ENCODE results near the gene CEPT1.
"Not testable (repeated sequence)": the region's sequence is repeated elsewhere in the genome, so short reads cannot be mapped to it uniquely, and the experiment has no call there.

Gene CEPT1

DNA sequence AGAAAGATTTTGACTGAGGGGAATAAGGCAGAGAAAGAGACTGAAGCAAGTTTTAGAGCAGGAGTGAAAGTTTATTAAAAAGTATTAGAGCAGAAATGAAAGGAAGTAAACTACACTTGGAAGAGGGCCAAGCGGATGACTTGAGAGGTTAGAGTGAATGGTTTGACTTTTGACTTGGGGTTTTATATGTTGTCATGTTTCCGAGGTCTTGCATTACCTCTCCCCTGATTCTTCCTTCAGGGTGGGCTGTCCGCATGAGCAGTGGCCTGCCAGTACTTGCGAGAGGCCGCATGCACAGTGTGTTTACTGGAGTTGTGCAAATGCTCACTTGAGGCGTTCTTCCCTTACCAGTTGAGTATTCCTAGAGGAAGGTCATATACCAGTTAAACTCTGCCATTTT lies 73.4 kb downstream of the CEPT1 start:
- DNase-seq = no peak

- DNase-seq = no peak
Observed at GRCh38 chr1:111214074-111214801, 74.2 kb downstream of the CEPT1 start.

- DNase-seq = peak; percentile 45 to 49
Observed at GRCh38 chr1:111214884-111215283, 74.9 kb downstream of the CEPT1 start.

DNA sequence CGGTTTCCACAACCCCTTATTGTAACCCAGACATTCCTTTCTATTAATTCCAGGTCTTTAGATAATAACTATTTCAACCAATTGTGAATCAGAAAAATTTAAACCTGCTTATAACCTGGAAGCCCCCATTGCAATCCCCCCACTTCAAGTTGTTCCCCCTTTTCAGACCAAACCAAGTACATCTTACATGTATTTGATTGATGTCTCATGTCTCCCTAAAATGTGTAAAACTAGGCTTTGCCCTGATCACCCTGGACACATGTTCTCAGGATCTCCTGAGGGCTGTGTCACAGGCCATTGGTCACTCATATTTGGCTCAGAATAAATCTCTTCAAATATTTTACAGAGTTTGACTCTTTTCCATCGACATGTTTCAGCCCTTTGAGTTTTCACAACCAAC lies 75.3 kb downstream of the CEPT1 start:
- not testable (repeated sequence) for DNase-seq

- no peak for DNase-seq
Observed at GRCh38 chr1:111216751-111217150, 76.7 kb downstream of the CEPT1 start.

- DNase-seq = no peak
Observed at GRCh38 chr1:111217183-111217910, 77.3 kb downstream of the CEPT1 start.

DNA sequence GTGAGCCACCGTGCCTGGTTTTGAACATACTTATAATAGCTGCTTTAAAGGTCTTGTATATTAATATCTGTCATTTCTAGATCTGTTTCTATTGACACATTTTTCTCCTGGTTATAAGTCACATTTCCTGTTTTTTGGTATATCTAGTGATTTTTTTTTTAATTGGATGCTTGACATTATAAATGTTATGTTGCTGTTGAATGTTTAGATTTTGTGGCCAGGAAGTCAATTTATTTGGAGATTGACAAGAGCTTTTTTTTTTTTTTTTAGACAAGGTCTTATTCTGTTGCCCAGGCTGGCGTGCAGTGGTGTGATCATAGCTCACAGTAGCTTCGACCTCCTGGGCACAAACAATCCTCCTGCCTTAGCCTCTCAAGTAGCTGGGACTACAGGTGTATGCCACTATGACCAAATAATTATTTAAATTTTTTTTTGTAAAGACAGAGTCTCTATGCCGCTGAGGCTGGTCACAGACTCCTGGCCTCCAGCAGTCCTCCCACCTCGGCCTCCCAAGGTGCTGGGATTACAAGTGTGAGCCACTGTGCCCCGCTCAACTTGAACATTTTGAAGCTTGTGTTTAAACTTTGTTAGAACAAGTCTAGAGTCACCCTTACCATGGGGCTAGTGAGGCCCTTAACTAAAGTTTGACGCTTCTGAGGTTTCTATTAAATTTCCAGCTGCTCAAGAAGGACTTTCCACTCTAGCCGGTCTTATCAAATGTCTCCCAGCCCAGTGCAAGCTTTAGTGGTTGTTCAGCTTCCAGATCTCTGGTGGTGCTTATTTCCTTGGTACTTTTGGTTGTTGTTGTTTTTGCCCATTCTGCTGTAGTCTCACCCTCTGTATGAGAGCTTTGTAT lies 78.9 kb downstream of the CEPT1 start:
- DNase-seq = no peak

DNA sequence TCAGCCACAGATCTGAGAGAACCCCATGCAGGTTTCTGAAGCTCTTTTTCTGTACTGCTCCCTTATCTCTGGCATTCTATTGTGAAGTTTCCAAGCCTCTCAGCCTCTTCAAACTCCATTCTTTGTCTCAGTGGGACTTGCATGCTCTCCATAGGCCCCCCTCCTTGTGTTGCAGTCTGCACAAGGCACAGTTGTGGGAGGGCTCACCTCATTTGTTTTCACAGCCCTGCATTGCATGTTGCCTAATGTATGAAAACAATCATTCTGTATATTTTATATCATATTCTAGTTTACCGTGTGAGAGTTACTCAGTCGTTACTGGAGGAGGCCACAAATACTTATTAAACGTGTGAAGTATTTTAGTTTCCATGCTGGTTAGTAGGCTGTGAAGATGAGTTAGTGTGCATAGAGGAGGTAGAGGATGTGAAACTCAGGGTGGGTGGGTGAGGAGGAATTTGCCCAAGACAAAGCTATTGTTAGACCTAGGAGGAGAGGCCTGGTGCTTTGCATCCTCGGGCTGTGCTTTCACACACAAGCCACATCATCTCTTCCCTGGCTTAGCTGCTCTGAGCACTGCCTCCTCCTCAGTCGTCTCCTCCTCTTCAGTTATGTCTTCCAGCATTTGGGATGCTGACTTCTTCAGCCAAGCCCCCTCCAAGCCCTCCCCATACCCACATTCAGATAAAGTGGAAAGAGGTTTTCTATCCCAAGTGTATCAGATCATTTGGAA lies 79.7 kb downstream of the CEPT1 start:
- no peak for DNase-seq

DNA sequence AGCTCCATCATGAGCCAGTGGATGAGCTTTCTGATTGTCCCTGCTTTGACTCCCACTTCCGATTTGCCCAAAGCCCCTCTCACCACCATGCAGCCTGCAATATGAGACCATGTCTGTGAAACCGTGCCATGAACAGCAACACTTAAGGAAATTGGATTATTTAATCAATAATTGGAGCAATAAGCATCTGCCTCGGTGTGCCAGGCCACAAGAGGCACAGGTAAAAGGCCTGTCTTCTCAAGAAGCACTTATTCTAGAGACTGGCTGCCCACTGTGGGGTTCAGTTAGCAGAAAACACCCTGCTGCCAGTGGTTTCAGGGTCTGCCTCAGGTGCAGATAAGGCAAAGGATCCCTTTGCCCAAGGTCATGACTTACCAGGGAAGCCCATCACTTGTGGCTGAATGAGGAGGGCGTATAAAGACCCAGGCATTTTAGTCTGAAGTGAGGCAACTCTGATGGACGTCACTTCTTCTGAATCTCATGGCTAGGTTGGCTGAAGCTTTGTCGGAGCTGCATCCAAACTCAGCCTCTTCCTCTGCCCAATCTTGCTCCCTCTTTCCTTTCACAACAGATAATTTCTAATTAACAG lies 80.4 kb downstream of the CEPT1 start:
- no peak for DNase-seq

DNA sequence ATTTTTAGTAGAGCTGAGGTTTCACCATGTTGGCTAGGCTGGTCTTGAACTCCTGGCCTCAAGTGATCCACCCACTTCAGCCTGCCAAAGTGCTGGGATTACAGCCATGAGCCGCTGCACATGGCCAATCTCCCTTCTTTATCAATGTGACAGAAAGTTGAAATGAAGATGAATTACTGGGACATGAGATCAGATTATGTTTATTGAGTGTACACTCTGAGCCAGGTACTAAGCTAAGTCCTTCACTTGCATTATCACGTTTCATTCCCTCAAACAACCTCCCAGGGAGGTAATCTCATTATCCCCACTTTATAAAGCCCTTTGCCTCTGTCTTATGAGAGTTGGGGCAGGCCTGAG lies 81.2 kb downstream of the CEPT1 start:
- no peak for DNase-seq

DNA sequence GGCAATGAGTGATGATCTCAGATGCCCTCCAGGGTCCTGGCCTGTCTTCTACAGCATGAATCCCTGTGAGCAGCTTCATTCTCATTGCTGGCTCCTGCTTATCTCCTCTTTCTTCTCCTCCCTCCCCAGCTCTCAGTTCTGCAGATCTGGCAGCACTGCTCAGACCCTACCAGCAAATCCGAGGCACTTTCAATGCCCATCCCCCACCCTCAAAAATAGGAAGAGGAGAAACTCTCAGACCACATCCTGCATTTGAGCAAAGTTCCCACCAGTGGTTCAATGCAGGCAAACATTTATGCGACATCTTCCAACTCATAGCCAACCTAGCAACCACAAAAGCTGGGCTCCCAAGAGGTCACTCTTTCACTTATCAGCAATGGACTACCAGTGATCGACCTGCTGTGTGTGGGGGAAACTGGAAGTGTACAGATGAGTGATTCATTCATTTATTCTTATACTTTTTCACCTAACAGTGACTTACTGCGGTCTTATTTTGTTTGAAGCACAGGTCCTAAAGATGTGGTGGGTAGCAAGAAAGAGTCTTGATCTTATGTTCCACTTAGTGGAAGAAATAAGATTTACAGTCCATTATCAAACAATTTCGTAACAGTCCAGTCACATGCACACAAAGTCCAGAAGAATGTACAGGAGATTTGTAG lies 81.7 kb downstream of the CEPT1 start:
- DNase-seq = peak in 1 of 2 donors; percentile 45

DNA sequence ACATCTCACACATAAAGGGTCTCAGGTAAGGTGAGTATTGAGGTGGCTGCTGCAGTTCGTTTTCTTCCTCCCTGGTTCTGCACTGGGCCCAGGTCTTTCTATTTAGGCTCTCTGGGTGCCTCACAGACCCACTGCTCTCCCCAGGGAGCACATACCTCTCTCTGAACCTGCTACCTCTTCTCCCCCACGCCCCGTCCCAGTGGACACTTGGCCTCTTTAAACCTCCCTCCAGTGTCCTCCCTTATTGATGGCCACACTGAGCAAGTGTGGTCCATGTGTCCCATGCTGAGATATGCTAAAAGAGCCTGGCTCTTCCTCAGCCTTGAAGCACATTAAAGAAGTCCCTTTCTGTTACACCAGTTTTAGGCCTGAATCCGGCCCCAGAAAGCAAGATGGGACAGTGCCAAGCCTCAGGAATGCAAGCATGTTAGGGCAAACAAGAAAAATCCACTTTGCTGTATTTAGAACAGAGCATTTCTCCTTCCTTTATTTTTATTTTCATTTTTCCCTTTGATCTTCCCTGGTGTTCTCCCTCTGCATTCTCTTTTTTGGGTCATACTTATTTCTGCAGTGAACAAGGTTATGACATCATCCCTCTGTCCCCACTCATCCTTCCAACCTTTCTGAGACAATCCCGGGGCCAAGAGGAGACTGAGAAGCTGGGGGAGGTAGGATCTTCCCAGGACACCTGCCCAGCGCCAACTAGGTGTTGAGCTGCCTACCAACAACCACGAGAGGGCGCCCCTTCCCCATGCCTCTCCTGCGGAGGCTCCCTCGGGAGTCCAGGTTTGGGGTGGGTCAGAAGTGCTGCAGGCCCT lies 82.5 kb downstream of the CEPT1 start:
- DNase-seq = peak; percentile 75 to 87

DNA sequence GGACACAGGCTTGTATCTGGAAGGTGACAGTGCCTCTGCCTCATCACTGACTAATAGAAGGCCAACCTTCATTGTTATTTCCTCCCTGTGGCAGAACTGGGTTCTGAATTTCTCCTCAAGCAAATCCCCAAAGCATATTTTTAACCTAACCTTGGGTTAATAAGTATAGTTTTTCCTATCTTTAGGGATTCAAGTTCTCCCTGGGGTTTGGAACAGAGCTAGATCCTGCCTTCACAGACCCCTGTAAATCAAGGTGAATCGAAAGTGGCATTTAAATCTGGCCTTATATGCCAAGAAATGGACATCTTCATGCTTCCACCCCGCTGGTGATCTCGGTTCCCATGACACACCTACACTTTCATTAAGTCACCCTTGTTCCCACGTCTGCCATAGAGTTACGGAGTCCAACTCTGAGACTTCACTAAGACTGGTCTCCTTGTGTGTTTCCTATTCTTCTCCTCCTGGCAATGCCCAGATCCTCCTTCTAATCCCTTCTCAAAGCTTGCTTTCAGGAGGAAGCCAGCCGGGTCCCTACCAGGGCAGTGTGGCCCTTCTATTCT lies 83.2 kb downstream of the CEPT1 start:
- DNase-seq = no peak

GRCh38 chr1:111225091-111225490 lies 85.1 kb downstream of the CEPT1 start:
- DNase-seq = no peak

DNA sequence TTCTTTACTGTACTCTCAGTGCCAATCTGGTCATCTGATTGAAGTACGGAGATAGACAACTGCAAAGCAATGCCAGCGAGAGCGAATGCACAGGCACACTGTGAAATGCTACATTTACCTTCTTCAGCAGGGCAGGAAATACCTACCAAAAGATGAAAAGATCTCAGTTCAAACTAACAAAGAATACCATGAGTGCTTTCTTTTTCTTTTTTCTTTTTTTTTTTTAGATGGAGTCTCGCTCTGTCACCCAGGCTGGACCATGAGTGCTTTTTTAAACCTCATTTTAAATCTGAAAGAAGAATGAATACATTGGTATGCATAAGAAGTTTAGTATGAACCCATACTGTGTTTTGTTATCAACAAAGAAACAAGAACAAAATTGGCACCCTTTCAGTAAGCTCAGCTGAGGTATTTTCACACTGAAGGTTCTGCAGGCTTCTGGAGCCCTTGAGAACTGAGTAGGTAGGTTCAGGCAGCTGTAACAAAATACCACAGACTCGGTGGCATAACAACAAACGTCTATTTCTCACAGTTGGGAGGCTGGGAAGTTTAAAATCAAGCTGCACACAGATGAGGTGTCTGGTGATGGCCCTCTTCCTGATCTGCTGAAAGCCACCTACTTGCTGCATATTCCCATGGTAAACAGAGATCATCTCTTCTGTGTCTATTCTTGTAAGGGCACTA lies 85.8 kb downstream of the CEPT1 start:
- DNase-seq = no peak

- DNase-seq = no peak
Observed at GRCh38 chr1:111227434-111227833, 87.4 kb downstream of the CEPT1 start, which contains the start of gene CHI3L2. Gene CHI3L2, plus strand, starts transcription at chr1:111227713. Its CDS starts 17 bp downstream, at chr1:111227730.

DNA sequence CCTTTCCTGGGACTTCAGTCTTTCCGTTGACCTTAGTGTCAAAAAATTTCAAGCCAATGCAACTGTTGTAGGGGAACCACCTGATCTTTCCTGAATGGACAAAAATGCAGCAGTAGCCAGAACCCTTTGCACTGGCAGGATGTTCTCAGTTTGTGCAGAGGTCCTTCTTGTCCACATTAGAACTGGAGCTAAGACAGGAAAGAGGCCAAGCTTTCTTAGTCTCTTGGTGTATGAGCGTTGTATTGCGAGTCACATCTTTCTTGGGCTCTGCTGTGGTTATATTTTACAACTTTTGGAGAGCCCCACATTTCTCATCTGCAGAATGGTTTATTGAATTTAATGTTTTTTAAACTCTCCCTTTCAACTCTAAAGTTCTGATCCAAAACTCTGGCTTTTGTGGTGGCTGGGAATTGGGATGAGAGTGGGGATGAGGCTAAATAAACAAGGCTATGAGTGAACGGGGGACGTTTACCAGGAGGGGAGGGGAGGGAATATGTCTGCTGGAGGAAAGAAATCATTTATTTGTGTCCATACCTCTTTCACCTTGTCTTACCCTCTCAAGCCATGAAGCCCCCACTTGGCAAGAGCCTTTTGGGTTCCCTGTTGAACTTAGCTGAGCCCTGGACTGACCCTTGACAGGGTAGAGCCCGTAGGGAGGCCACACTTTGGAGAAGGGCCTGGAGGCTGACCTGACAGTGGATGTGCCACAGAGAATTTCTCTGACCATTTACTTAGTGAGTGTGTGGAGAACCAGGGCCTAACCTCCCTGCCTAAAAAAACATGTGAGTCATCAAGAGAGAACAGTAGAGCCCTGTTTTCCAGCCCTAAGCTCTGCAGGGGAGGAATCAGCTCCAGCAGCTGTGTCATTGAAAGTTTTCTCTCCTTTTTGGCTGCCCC lies 88.1 kb downstream of the CEPT1 start:
- DNase-seq = no peak

GRCh38 chr1:111228748-111229126 lies 88.7 kb downstream of the CEPT1 start:
- DNase-seq = no peak

DNA sequence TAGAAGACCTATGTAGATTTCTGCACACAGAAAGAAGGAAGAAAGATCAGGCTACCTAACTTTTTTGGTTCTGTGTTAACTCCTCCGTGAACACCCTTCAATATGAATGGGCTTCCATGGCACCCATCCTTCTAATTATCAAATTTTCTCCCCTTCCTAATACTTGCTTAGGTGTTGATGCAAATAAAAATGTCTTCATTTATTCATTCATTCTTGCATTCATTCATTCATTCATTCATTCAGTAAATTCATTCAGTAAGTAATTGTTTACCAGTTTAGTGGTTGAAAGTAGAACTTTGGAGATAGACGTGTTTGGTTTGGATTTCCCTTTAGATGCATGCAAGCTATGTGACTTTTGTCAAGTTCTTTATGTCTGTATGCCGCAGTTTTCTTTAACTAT lies 92.1 kb downstream of the CEPT1 start:
- DNase-seq = no peak
